SK-N-SH (cell line): Measurements from ENCODE around the gene DNASE2.
"Not testable (repeated sequence)": the region's sequence is repeated elsewhere in the genome, so short reads cannot be mapped to it uniquely, and the experiment has no call there.

Source experiments
- CHD2 ChIP-seq: fragments of 150-350 bp; IDR thresholded peaks from 2 replicates; pipeline ENCODE4 v1.6.1; 2018; ENCODE audit warnings: low read length; ENCODE audit not compliant: partially characterized antibody
- POLR2AphosphoS5 ChIP-seq: IDR thresholded peaks from 2 replicates; pipeline ENCODE4 v1.6.1; 2012; ENCODE audit warnings: low read depth, low read length
- RAD21 ChIP-seq: IDR thresholded peaks from 2 replicates; pipeline ENCODE4 v1.6.1; 2012; ENCODE audit warnings: mild to moderate bottlenecking, low read length
- TF ChIP-seq, protein P1 (sequence below): IDR thresholded peaks from 2 replicates; pipeline ENCODE4 v1.4.0; 2012; ENCODE audit warnings: low read depth
- TF ChIP-seq, protein P2 (sequence below): fragments of 200-600 bp; sonication (generic); IDR thresholded peaks from 2 replicates; pipeline ENCODE4 v1.6.1; 2017; ENCODE audit warnings: antibody characterized with exemption, mild to moderate bottlenecking, moderate library complexity

DNA sequence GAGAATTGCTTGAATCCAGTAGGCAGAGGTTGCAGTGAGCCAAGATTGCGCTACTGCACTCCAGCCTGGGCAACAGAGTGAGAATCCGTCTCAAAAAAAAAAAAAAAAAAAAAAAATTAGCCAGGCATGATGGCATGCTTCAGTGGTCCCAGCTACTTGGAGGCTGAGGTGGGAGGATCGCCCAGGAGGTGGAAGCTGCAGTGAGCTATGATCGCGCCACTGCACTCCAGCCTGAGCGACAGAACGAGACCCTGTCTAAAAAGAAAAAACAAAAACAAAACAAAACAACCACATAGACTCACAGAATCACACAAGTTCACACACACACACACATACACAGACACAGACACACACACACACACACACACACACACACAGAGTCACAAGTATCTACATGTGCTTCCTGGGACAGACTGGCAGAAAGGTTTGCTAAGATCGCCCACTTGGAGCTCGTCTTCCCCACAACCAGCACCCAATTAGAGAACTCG, 9.1 kb upstream of the DNASE2 start:
- TF ChIP-seq, protein P1, sequence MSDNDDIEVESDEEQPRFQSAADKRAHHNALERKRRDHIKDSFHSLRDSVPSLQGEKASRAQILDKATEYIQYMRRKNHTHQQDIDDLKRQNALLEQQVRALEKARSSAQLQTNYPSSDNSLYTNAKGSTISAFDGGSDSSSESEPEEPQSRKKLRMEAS = not testable (repeated sequence)
- TF ChIP-seq, protein P2, sequence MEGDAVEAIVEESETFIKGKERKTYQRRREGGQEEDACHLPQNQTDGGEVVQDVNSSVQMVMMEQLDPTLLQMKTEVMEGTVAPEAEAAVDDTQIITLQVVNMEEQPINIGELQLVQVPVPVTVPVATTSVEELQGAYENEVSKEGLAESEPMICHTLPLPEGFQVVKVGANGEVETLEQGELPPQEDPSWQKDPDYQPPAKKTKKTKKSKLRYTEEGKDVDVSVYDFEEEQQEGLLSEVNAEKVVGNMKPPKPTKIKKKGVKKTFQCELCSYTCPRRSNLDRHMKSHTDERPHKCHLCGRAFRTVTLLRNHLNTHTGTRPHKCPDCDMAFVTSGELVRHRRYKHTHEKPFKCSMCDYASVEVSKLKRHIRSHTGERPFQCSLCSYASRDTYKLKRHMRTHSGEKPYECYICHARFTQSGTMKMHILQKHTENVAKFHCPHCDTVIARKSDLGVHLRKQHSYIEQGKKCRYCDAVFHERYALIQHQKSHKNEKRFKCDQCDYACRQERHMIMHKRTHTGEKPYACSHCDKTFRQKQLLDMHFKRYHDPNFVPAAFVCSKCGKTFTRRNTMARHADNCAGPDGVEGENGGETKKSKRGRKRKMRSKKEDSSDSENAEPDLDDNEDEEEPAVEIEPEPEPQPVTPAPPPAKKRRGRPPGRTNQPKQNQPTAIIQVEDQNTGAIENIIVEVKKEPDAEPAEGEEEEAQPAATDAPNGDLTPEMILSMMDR = not testable (repeated sequence)
- TF ChIP-seq RAD21, CHD2, POLR2AphosphoS5: not testable (repeated sequence)
